A549 (cell line): ENCODE results near the gene LTBP4.

Source experiments
- CHD2 ChIP-seq: fragments of 150-350 bp; IDR thresholded peaks from 2 replicates; pipeline ENCODE4 v1.6.1; 2014; ENCODE audit warnings: low read length; ENCODE audit not compliant: partially characterized antibody
- KDM5A ChIP-seq: fragments of 200-600 bp; sonication (generic); IDR thresholded peaks from 2 replicates; pipeline ENCODE4 v1.6.1; 2016; ENCODE audit warnings: antibody characterized with exemption, mild to moderate bottlenecking
- RFX5 ChIP-seq: fragments of 450-650 bp; IDR thresholded peaks from 2 replicates; pipeline ENCODE4 v1.7.1; 2014; ENCODE audit warnings: antibody characterized with exemption, mild to moderate bottlenecking, moderate library complexity
- TF ChIP-seq, protein P1 (sequence below): fragments of >200 bp; sonication (Bioruptor Twin); formaldehyde crosslinking; IDR thresholded peaks from 3 replicates; pipeline ENCODE4 v1.5.1; 2016

DNA sequence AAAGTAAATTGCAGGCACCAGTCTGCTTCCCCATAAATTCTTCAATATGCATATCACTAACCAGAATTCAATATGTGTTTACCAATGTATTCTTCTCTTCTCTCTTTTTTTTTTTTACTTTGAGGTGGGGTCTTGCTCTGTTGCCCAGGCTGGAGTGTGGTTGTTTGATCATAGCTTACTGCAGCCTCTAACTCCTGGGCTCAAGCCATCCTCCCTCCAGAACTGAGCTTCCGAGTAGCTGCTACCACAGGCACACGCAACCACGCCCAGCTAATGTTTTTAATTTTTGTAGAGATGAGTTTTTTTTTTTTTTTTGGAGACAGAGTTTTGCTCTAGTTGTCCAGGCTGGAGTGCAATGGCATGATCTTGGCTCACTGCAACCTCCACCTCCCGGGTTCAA lies 16.8 kb downstream of the LTBP4 start:
- TF ChIP-seq, protein P1, sequence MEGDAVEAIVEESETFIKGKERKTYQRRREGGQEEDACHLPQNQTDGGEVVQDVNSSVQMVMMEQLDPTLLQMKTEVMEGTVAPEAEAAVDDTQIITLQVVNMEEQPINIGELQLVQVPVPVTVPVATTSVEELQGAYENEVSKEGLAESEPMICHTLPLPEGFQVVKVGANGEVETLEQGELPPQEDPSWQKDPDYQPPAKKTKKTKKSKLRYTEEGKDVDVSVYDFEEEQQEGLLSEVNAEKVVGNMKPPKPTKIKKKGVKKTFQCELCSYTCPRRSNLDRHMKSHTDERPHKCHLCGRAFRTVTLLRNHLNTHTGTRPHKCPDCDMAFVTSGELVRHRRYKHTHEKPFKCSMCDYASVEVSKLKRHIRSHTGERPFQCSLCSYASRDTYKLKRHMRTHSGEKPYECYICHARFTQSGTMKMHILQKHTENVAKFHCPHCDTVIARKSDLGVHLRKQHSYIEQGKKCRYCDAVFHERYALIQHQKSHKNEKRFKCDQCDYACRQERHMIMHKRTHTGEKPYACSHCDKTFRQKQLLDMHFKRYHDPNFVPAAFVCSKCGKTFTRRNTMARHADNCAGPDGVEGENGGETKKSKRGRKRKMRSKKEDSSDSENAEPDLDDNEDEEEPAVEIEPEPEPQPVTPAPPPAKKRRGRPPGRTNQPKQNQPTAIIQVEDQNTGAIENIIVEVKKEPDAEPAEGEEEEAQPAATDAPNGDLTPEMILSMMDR = no peak
- TF ChIP-seq RFX5 (no peak), KDM5A (no peak), CHD2 (no peak)
